Psoas muscle (tissue), 8 donors: ENCODE results near the gene RECQL5. TPM values are rescaled to one million over a fixed set of nuclear protein-coding genes. Genes with fewer than 3 reads are reported as not detected.

Experiments used
- ATAC-seq, 4 donors: fragments of 200-7000 bp; cut with Tn5 transposase; one replicate each; pipeline ENCODE4 v1.9.1; 2020; ENCODE audit warnings: moderate library complexity in 3 of 4, mild to moderate bottlenecking in 2 of 4
- DNase-seq, 2 donors: peaks; one replicate each; pipeline ENCODE4 v3.0.0-alpha.2; 2020
- H3K27ac ChIP-seq: fragments of 200-600 bp; one replicate; pipeline ENCODE4 v1.8.0; 2022
- H3K27me3 ChIP-seq, 3 donors: fragments of 200-600 bp in 1 of 3; one replicate each; pipeline versions ENCODE4 v1.6.1 to v1.8.0; 2013 to 2022; ENCODE audit warnings: low read length in 2 of 3, mild to moderate bottlenecking in 2 of 3, moderate library complexity in 1 of 3; ENCODE audit not compliant: insufficient read depth in 3 of 3
- H3K36me3 ChIP-seq, 2 donors: fragments of 200-600 bp in 1 of 2; one replicate each; pipeline versions ENCODE4 v1.6.1 to v1.8.0; 2013 to 2022; ENCODE audit warnings: low read depth in 1 of 2, mild to moderate bottlenecking in 1 of 2, moderate library complexity in 1 of 2; ENCODE audit not compliant: insufficient read depth in 1 of 2
- H3K4me1 ChIP-seq: fragments of 200-600 bp; one replicate; pipeline ENCODE4 v1.8.0; 2022
- H3K4me3 ChIP-seq: fragments of 200-600 bp; one replicate; pipeline ENCODE4 v1.8.0; 2022; ENCODE audit warnings: mild to moderate bottlenecking
- H3K9me3 ChIP-seq: fragments of 200-600 bp; one replicate; pipeline ENCODE4 v1.8.0; 2022
- CTCF ChIP-seq: fragments of 200-600 bp; IDR thresholded peaks from one replicate; pipeline ENCODE4 v1.8.0; 2022; ENCODE audit warnings: antibody characterized with exemption
- WGBS, 3 donors: extraction: QIAGEN DNeasy Blood & Tissue Kit; methylation state at CpG; one replicate each; pipeline versions ENCODE4 v1.1.6 to v1.1.7; 2013; 5-methylcytosine and 5-hydroxymethylcytosine counted together
- intact Hi-C, 2 donors: fragments of 100-400 bp; cut with DNase I; formaldehyde crosslinking; loops; one replicate each; pipeline versions ENCODE4 v1.11.0 to v1.14.2; 2022
- polyA plus RNA-seq, 3 donors: library from polyadenylated mRNA; stranded (reverse); fragments of 200-250 nt; gene quantifications; one replicate each; pipeline ENCODE4 v1.2.3, GENCODE V29; 2013
- total RNA-seq, 4 donors: library from RNA; stranded (reverse); fragmentation: NEBNext Ultra II Directional in 2 of 4; extraction: Animal tissue kit (Norgen Biotek cat#: 25700) in 2 of 4; gene quantifications; one replicate each; pipeline versions ENCODE4 v1.2.1 to v1.2.4, GENCODE V29; 2021 to 2023
- donor health status: healthy with polysubstance abuse.
- donor health status: DM: no; HTN: no; CAD: no; lungs with moderate emphysema.
- donor health status: Bipolar disorder and iron deficiency.
- donor health status: healthy.
- donor health status: DM: yes; HTN: yes; CAD: no.
- donor health status: DM: no; HTN: no; CAD: no.
- donor health status: DM: no; HTN: no; CAD: no.
- donor health status: DM: yes; HTN: yes; CAD: no.

The RECQL5 gene
- total and polyA plus RNA-seq, 7 donors: 5.7 to 16.0 (median 8.0) TPM

GRCh38 chr17:75645501-75645888 lies 21.5 kb downstream of the RECQL5 start:
- Histone ChIP-seq H3K36me3 (peaks cover 0 to 46% of the 10 kb centered on the region in 2 donors), H3K27me3 (no peaks in the 10 kb centered on the region), H3K4me1 (no peaks in the 10 kb centered on the region), H3K9me3 (no peaks in the 10 kb centered on the region), H3K27ac (no peak overlapping the region), H3K4me3 (no peak overlapping the region)
- intact Hi-C loops: no loop called here
- 81 to 90% (median 85%) methylated on average over 7 of the region's 7 CpGs for whole genome bisulfite sequencing, 3 donors
- no peak for DNase-seq
- TF ChIP-seq CTCF: no peak
- ATAC-seq: no peak

GRCh38 chr17:75643643-75644017 lies 23.3 kb downstream of the RECQL5 start:
- DNase-seq (no peak), ATAC-seq (no peak)
- H3K27ac ChIP-seq: no peak overlapping the region
- no peak for TF ChIP-seq CTCF
- peaks cover 0 to 28% of the 10 kb centered on the region in 2 donors for H3K36me3 ChIP-seq
- no peaks in the 10 kb centered on the region for H3K9me3 ChIP-seq
- H3K4me3 ChIP-seq: no peak overlapping the region
- no peaks in the 10 kb centered on the region for H3K4me1 ChIP-seq
- intact Hi-C loops: no loop called here
- H3K27me3 ChIP-seq: no peaks in the 10 kb centered on the region
- 93 to 99% (median 94%) methylated on average over 7 of the region's 7 CpGs for WGBS, 3 donors

- Histone ChIP-seq H3K36me3 (peaks cover 0 to 25% of the 10 kb centered on the region in 2 donors), H3K9me3 (no peaks in the 10 kb centered on the region), H3K4me1 (no peaks in the 10 kb centered on the region), H3K4me3 (no peak overlapping the region), H3K27ac (no peak overlapping the region), H3K27me3 (no peaks in the 10 kb centered on the region)
- no peak for DNase-seq
- TF ChIP-seq CTCF: no peak
- intact Hi-C loops: no loop called here
- WGBS, 3 donors: 70 to 85% (median 78%) methylated on average over 17 of the region's 17 CpGs
- no peak for ATAC-seq
Observed at GRCh38 chr17:75642784-75643642, 23.9 kb downstream of the RECQL5 start.

- TF ChIP-seq CTCF: no peak
- WGBS, 3 donors: 90 to 92% (median 91%) methylated on average over 7 of the region's 7 CpGs
- DNase-seq (no peak), ATAC-seq (no peak)
- Histone ChIP-seq H3K4me1 (no peaks in the 10 kb centered on the region), H3K27me3 (no peaks in the 10 kb centered on the region), H3K4me3 (no peak overlapping the region), H3K9me3 (no peaks in the 10 kb centered on the region), H3K27ac (no peak overlapping the region), H3K36me3 (peaks cover 0 to 22% of the 10 kb centered on the region in 2 donors)
- intact Hi-C loops: no loop called here
Observed at GRCh38 chr17:75642182-75642783, 24.7 kb downstream of the RECQL5 start.
